GM10248 (cell line): ENCODE data around the gene ENOX2.
A peak's percentile ranks its signal among the peaks of the same experiment; 100 is the strongest.

Source experiments
- CTCF ChIA-PET: fragments of 300-600 bp; sonication (Branson Sonifier 250); formaldehyde crosslinking; extraction: SDS; loops from one replicate; lab custom pipeline; 2021; ENCODE audit warnings: antibody characterized with exemption; lab: Yijun Ruan, JAX
- POLR2A ChIA-PET: fragments of 350-650 bp; sonication (Branson Sonifier 250); formaldehyde crosslinking; extraction: SDS; loops from one replicate; lab custom pipeline; 2020; ENCODE audit warnings: antibody characterized with exemption; lab: Yijun Ruan, JAX
- DNase-seq: peaks from one replicate; pipeline ENCODE4 v3.0.0; 2012; ENCODE audit errors: extremely low spot score
- CTCF ChIP-seq: IDR thresholded peaks from 2 replicates; pipeline ENCODE4 v1.5.1; 2012; ENCODE audit warnings: mild to moderate bottlenecking, low read depth; ENCODE audit errors: extremely low read depth, missing control alignments, control extremely low read depth

Gene ENOX2

GRCh38 chrX:130916636-130917422 is 13.8 kb upstream of the ENOX2 start:
- POLR2A ChIA-PET, result no interaction called here
- CTCF ChIA-PET, result interaction anchor here (0.6 to 4.5 kb wide), 17 partner anchors 10 to 840 kb away, joined by 3 to 43 read pairs (median 4); partner anchors contain the start of gene ENOX2
- DNase-seq, result peak; percentile 48
- peak; percentile 51 for TF ChIP-seq CTCF

- POLR2A ChIA-PET, result no interaction called here
- CTCF ChIA-PET, result interaction anchor here (1.0 to 4.5 kb wide), 5 partner anchors 8 to 585 kb away, joined by 4 to 43 read pairs (median 23); partner anchors contain the start of gene ENOX2
- no peak for DNase-seq
- TF ChIP-seq CTCF, result no peak
Observed at GRCh38 chrX:130915302-130915701, 12.3 kb upstream of the ENOX2 start.

GRCh38 chrX:130909469-130910136 is 6.6 kb upstream of the ENOX2 start:
- TF ChIP-seq CTCF, result no peak
- POLR2A ChIA-PET, result no interaction called here
- no peak for DNase-seq
- CTCF ChIA-PET, result interaction anchor here (1.0 to 1.4 kb wide), 2 partner anchors 15 to 334 kb away, joined by 3 to 6 read pairs; no protein-coding TSS in a partner anchor

GRCh38 chrX:130906776-130907175 is 3.8 kb upstream of the ENOX2 start:
- DNase-seq, result no peak
- no peak for TF ChIP-seq CTCF
- ChIA-PET CTCF (interaction anchor here (1.9 to 3.9 kb wide), 2 partner anchors 9 to 331 kb away, joined by 11 to 23 read pairs; no protein-coding TSS in a partner anchor), POLR2A (no interaction called here)

GRCh38 chrX:130902446-130902782 is 595 bp downstream of the ENOX2 start:
- ChIA-PET CTCF (no interaction called here), POLR2A (no interaction called here)
- TF ChIP-seq CTCF, result no peak
- no peak for DNase-seq

GRCh38 chrX:130896802-130897501 is 6.1 kb downstream of the ENOX2 start:
- TF ChIP-seq CTCF, result no peak
- DNase-seq, result no peak
- ChIA-PET POLR2A (no interaction called here), CTCF (interaction anchor here (1.6 kb wide), 1 partner anchor 20 kb away, joined by 4 read pairs; no protein-coding TSS in a partner anchor)
